Measurements from ENCODE around the gene FGFBP1.

DNA sequence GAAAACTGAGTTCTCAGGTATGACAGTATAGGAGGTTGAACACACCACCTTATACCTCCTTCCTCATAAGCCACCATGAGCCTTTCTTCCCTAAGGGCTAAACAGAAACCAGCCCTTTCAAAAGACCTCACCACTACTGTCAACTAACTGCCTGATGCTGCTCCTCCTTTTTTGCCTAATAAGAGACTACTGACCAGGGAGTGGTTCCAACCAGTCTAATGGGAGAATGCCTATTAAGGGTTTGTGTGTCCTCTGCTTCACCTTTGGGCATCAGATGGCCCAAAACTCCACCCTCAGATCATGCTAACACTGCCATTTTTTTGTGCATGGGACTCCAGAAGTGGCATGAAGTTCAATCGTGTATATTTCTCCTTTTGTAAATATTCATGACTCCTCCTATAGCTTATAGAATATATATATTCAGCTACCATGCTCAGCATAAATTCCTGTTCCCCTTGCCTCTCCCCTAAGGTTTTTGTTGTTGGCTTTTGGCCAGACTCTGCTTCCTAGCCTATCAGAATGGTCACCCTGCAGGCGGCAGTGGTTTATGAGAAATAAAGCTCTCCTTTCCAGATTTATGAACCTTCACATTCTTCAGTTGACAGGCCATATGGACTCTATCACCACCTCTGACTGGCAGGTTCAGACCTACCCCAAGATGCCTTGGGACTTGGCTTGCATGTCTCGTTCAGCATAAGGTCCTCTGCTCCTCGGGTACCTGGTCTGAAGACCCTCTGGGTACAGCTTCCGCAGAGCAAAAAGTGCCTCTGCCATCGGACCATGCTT is 28.2 kb downstream of the FGFBP1 start:
- TF ChIP-seq, protein P1, sequence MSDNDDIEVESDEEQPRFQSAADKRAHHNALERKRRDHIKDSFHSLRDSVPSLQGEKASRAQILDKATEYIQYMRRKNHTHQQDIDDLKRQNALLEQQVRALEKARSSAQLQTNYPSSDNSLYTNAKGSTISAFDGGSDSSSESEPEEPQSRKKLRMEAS (IDR thresholded peaks at IDR 0.05) = no peak
- no peak for TF ChIP-seq CTCF (IDR thresholded peaks at IDR 0.05)
- TF ChIP-seq RAD21 (conservative IDR thresholded peaks at IDR 0.05 in 1 of 2, IDR thresholded peaks at IDR 0.05 in 1 of 2) = no peak
- TF ChIP-seq NFE2L2 (conservative IDR thresholded peaks at IDR 0.05; ENCODE audit: low read length) = no peak
- TF ChIP-seq JUN (IDR thresholded peaks at IDR 0.05) = no peak
- TF ChIP-seq CHD2 (IDR thresholded peaks at IDR 0.05; ENCODE audit: low read length, partially characterized antibody) = no peak
- no peak for TF ChIP-seq CEBPB (IDR thresholded peaks at IDR 0.05)
